Fibroblast of lung (primary cell): ENCODE results near the gene PLB1. TPM values are rescaled to one million over a fixed set of nuclear protein-coding genes. Genes with fewer than 3 reads are reported as not detected.

Experiments
- DNase-seq, 2 donors: peaks; one replicate each; pipeline versions ENCODE4 v3.0.0 to v3.0.0-alpha.2; 2010; ENCODE audit warnings: low read depth in 2 of 2
- H2AFZ ChIP-seq: 2 replicates; pipeline ENCODE4 v1.5.1; 2012; ENCODE audit warnings: low read length, control low read depth, inconsistent platforms
- H3K27ac ChIP-seq: 2 replicates; pipeline ENCODE4 v1.5.1; 2011; ENCODE audit warnings: low read length, control low read depth; ENCODE audit not compliant: insufficient read depth
- H3K27me3 ChIP-seq: 2 replicates; pipeline ENCODE4 v1.5.1; 2011; ENCODE audit warnings: mild to moderate bottlenecking, low read length; ENCODE audit not compliant: control insufficient read depth, insufficient read depth
- H3K36me3 ChIP-seq: 2 replicates; pipeline ENCODE4 v1.5.1; 2011; ENCODE audit warnings: low read length; ENCODE audit not compliant: control insufficient read depth, insufficient read depth
- H3K4me1 ChIP-seq: 2 replicates; pipeline ENCODE4 v1.5.1; 2011; ENCODE audit warnings: low read length; ENCODE audit not compliant: control insufficient read depth, insufficient read depth; ENCODE audit errors: extremely low read depth
- H3K4me2 ChIP-seq: 2 replicates; pipeline ENCODE4 v1.5.1; 2011; ENCODE audit warnings: low read length, control low read depth; ENCODE audit not compliant: insufficient read depth; ENCODE audit errors: extremely low read depth
- H3K4me3 ChIP-seq, 4 experiments: fragments of 200-600 bp in 1 of 4; sonication (generic) in 1 of 4; replicated peaks in 1 of 4; 2 replicates each; pipeline ENCODE4 v1.5.1; 2011 to 2016; ENCODE audit warnings: low read length in 4 of 4, low read depth in 3 of 4, mild to moderate bottlenecking in 3 of 4, control low read depth in 2 of 4, inconsistent platforms in 1 of 4, mixed read lengths in 1 of 4; ENCODE audit not compliant: insufficient read depth in 1 of 4; ENCODE audit errors: control extremely low read depth in 1 of 4
- H3K79me2 ChIP-seq: 2 replicates; pipeline ENCODE4 v1.5.1; 2012; ENCODE audit warnings: mild to moderate bottlenecking, low read length, inconsistent platforms; ENCODE audit not compliant: control insufficient read depth, insufficient read depth
- H3K9ac ChIP-seq: 2 replicates; pipeline ENCODE4 v1.5.1; 2011; ENCODE audit warnings: mild to moderate bottlenecking, low read length, control low read depth; ENCODE audit not compliant: insufficient read depth
- H3K9me3 ChIP-seq: 2 replicates; pipeline ENCODE4 v1.5.1; 2012; ENCODE audit warnings: low read depth, low read length; ENCODE audit not compliant: control insufficient read depth, insufficient read depth
- H4K20me1 ChIP-seq: 2 replicates; pipeline ENCODE4 v1.5.1; 2011; ENCODE audit warnings: low read length; ENCODE audit not compliant: control insufficient read depth, insufficient read depth; ENCODE audit errors: extremely low read depth
- CTCF ChIP-seq, 2 donors: IDR thresholded peaks in 1 of 2; conservative IDR thresholded peaks in 1 of 2; 1 replicate in 1 of 2; 2 replicates in 1 of 2; pipeline ENCODE4 v1.5.1; 2011 to 2012; ENCODE audit warnings: low read length in 2 of 2, control low read depth in 1 of 2, inconsistent platforms in 1 of 2, low read depth in 1 of 2, mild to moderate bottlenecking in 1 of 2
- EZH2 ChIP-seq: IDR thresholded peaks from 2 replicates; pipeline ENCODE4 v1.5.1; 2012; ENCODE audit warnings: low read length, control low read depth, mild to moderate bottlenecking; ENCODE audit errors: missing control alignments
- polyA plus RNA-seq, 2 donors: library from polyadenylated mRNA; depleted of rRNA in 1 of 2; stranded (reverse) in 1 of 2; unstranded in 1 of 2; fragments of >200 nt; gene quantifications; 2 replicates each; pipeline ENCODE4 v1.2.1, GENCODE V29; 2011 to 2012; ENCODE audit warnings: missing spikeins in 1 of 2
- total RNA-seq: library from RNA; depleted of rRNA; stranded (reverse); fragments of >200 nt; gene quantifications from 2 replicates; pipeline ENCODE4 v1.2.1, GENCODE V29; 2014

The PLB1 gene
- total and polyA plus RNA-seq, 2 donors (not counting 1 experiment from before 2014, with no cell fraction given) = 0.70 to 1.8 TPM

GRCh38 chr2:28613186-28613585 is 117.3 kb downstream of the PLB1 start:
- H3K36me3 ChIP-seq = no peaks in the 10 kb centered on the region
- H3K79me2 ChIP-seq = no peaks in the 10 kb centered on the region
- H3K4me1 ChIP-seq = no peaks in the 10 kb centered on the region
- no peak overlapping the region for H3K4me3 ChIP-seq
- no peaks in the 10 kb centered on the region for H4K20me1 ChIP-seq
- no peaks in the 10 kb centered on the region for H3K9me3 ChIP-seq
- no peak overlapping the region for H3K9ac ChIP-seq
- H2AFZ ChIP-seq = no peak overlapping the region
- H3K27me3 ChIP-seq = no peaks in the 10 kb centered on the region
- no peak overlapping the region for H3K27ac ChIP-seq
- H3K4me2 ChIP-seq = no peak overlapping the region
- TF ChIP-seq CTCF (conservative IDR thresholded peaks at IDR 0.05 in 1 of 2, IDR thresholded peaks at IDR 0.05 in 1 of 2; ENCODE audit: low read depth in 1 of 2, low read length in 2 of 2) = no peak
- no peak for TF ChIP-seq EZH2
- DNase-seq = no peak

- no peak overlapping the region for H3K9ac ChIP-seq
- H3K4me3 ChIP-seq = no peak overlapping the region
- H3K36me3 ChIP-seq = no peaks in the 10 kb centered on the region
- no peak for TF ChIP-seq CTCF (conservative IDR thresholded peaks at IDR 0.05 in 1 of 2, IDR thresholded peaks at IDR 0.05 in 1 of 2; ENCODE audit: low read depth in 1 of 2, low read length in 2 of 2)
- no peak overlapping the region for H2AFZ ChIP-seq
- no peaks in the 10 kb centered on the region for H3K27me3 ChIP-seq
- no peaks in the 10 kb centered on the region for H3K79me2 ChIP-seq
- no peak overlapping the region for H3K27ac ChIP-seq
- no peaks in the 10 kb centered on the region for H4K20me1 ChIP-seq
- peak; percentile 90 to 95 for DNase-seq
- H3K4me1 ChIP-seq = no peaks in the 10 kb centered on the region
- no peak overlapping the region for H3K4me2 ChIP-seq
- no peaks in the 10 kb centered on the region for H3K9me3 ChIP-seq
These were observed 118.0 kb downstream of the PLB1 start for GRCh38 chr2:28613633-28614501.

- Histone ChIP-seq H3K9ac (no peak overlapping the region), H2AFZ (no peak overlapping the region), H3K4me2 (no peak overlapping the region), H3K79me2 (no peaks in the 10 kb centered on the region), H3K27me3 (no peaks in the 10 kb centered on the region), H4K20me1 (no peaks in the 10 kb centered on the region), H3K27ac (no peak overlapping the region), H3K36me3 (no peaks in the 10 kb centered on the region), H3K4me3 (no peak overlapping the region), H3K9me3 (no peaks in the 10 kb centered on the region), H3K4me1 (no peaks in the 10 kb centered on the region)
- TF ChIP-seq CTCF (conservative IDR thresholded peaks at IDR 0.05 in 1 of 2, IDR thresholded peaks at IDR 0.05 in 1 of 2; ENCODE audit: low read depth in 1 of 2, low read length in 2 of 2) (no peak), EZH2 (no peak)
- no peak for DNase-seq
These were observed 119.8 kb downstream of the PLB1 start for GRCh38 chr2:28615706-28616105.
